H1 (cell line): Measurements from ENCODE around the gene MIOX. TPM values are rescaled to one million over a fixed set of nuclear protein-coding genes. Genes with fewer than 3 reads are reported as not detected.

Source experiments
- CTCF ChIA-PET: fragments of 300-600 bp; sonication (Branson Sonifier 250); formaldehyde crosslinking; loops from one replicate; lab custom pipeline; 2021; ENCODE audit not compliant: partially characterized antibody; lab: Charles Lee
- POLR2A ChIA-PET: fragments of 300-600 bp; sonication (Branson Sonifier 250); formaldehyde crosslinking; loops from one replicate; lab custom pipeline; 2021; ENCODE audit warnings: inconsistent platforms; ENCODE audit not compliant: partially characterized antibody; lab: Charles Lee
- DNase-seq, 2 experiments: peaks; one replicate each; pipeline versions ENCODE4 v3.0.0 to v3.0.0-alpha.2; 2010 to 2022; ENCODE audit warnings: low spot score in 2 of 2, low read depth in 1 of 2, mixed read lengths in 1 of 2
- FAIRE-seq: peaks from 2 replicates; lab custom pipeline; 2011; peaks lifted over from hg19 to GRCh38; lab: Jason Lieb, UNC
- H2AFZ ChIP-seq: 2 replicates; pipeline ENCODE4 v1.8.1; 2012; ENCODE audit warnings: low read length, inconsistent platforms
- H2AK5ac ChIP-seq: 2 replicates; pipeline ENCODE4 v1.6.1; 2013; ENCODE audit warnings: low read depth, low read length
- H2BK120ac ChIP-seq: replicated peaks from 2 replicates; pipeline ENCODE3; 2013; ENCODE audit warnings: low read depth, low read length, inconsistent platforms
- H2BK12ac ChIP-seq: 2 replicates; pipeline ENCODE4 v1.6.1; 2013; ENCODE audit warnings: low read depth, low read length
- H2BK15ac ChIP-seq: 2 replicates; pipeline ENCODE4 v1.6.1; 2013; ENCODE audit warnings: low read length
- H2BK20ac ChIP-seq: 2 replicates; pipeline ENCODE4 v1.6.1; 2013; ENCODE audit warnings: low read length
- H2BK5ac ChIP-seq: 2 replicates; pipeline ENCODE4 v1.6.1; 2013; ENCODE audit warnings: low read depth, low read length
- H3K14ac ChIP-seq: 2 replicates; pipeline ENCODE4 v1.6.1; 2013; ENCODE audit warnings: inconsistent platforms; ENCODE audit not compliant: insufficient read length
- H3K18ac ChIP-seq: 2 replicates; pipeline ENCODE4 v1.6.1; 2013; ENCODE audit warnings: low read length; ENCODE audit errors: extremely low read depth
- H3K23ac ChIP-seq: 2 replicates; pipeline ENCODE4 v1.6.1; 2013; ENCODE audit warnings: inconsistent platforms; ENCODE audit not compliant: insufficient read length
- H3K23me2 ChIP-seq: 2 replicates; pipeline ENCODE4 v1.6.1; 2013; ENCODE audit warnings: low read depth, low read length
- H3K27ac ChIP-seq: 2 replicates; pipeline ENCODE4 v1.6.1; 2011; ENCODE audit warnings: low read depth, low read length, inconsistent platforms
- H3K27me3 ChIP-seq, 4 experiments: replicated peaks in 1 of 4; 1 replicate in 1 of 4; 2 replicates in 3 of 4; pipeline versions ENCODE4 v1.6.1 to v1.8.1; 2011 to 2013; ENCODE audit warnings: low read length in 3 of 4, mild to moderate bottlenecking in 3 of 4, inconsistent platforms in 2 of 4, mixed read lengths in 2 of 4, moderate library complexity in 1 of 4; ENCODE audit not compliant: control insufficient read depth in 3 of 4, insufficient read depth in 3 of 4; ENCODE audit errors: extremely low read depth in 1 of 4
- H3K36me3 ChIP-seq, 4 experiments: 2 replicates each; pipeline versions ENCODE4 v1.6.1 to v1.8.1; 2011 to 2013; ENCODE audit warnings: mild to moderate bottlenecking in 4 of 4, low read length in 3 of 4, moderate library complexity in 2 of 4, control low read depth in 1 of 4, inconsistent platforms in 1 of 4; ENCODE audit not compliant: insufficient read depth in 4 of 4, control insufficient read depth in 2 of 4
- H3K4ac ChIP-seq: replicated peaks from 2 replicates; pipeline ENCODE3; 2013; ENCODE audit warnings: low read length, low read depth, mixed read lengths, inconsistent platforms; ENCODE audit not compliant: insufficient read length
- H3K4me1 ChIP-seq, 4 experiments: replicated peaks in 1 of 4; 1 replicate in 1 of 4; 2 replicates in 3 of 4; pipeline versions ENCODE4 v1.6.1 to v1.8.1; 2011 to 2013; ENCODE audit warnings: low read length in 3 of 4, inconsistent platforms in 2 of 4, mixed read lengths in 1 of 4; ENCODE audit not compliant: insufficient read depth in 4 of 4, control insufficient read depth in 3 of 4
- H3K4me2 ChIP-seq, 2 experiments: 2 replicates each; pipeline versions ENCODE4 v1.6.1 to v1.8.1; 2011 to 2013; ENCODE audit warnings: low read depth in 2 of 2, low read length in 2 of 2, control low read depth in 1 of 2, inconsistent platforms in 1 of 2, mild to moderate bottlenecking in 1 of 2; ENCODE audit not compliant: insufficient read depth in 1 of 2
- H3K4me3 ChIP-seq, 4 experiments: fragments of 200-600, 300-600 bp in 1 of 4; sonication (generic), shearing (Covaris generic), sonication (Bioruptor Twin) in 1 of 4; 2 replicates each; pipeline versions ENCODE4 v1.5.1 to v1.8.1; 2011 to 2016; ENCODE audit warnings: low read length in 4 of 4, low read depth in 3 of 4, control low read depth in 2 of 4, inconsistent platforms in 2 of 4, mild to moderate bottlenecking in 2 of 4, mixed read lengths in 1 of 4, moderate library complexity in 1 of 4; ENCODE audit not compliant: insufficient read depth in 2 of 4; ENCODE audit errors: extremely low read depth in 1 of 4
- H3K56ac ChIP-seq: replicated peaks from 2 replicates; pipeline ENCODE3; 2013; ENCODE audit warnings: low read depth, mild to moderate bottlenecking, mixed read lengths, low read length, inconsistent platforms; ENCODE audit not compliant: insufficient read length
- H3K79me1 ChIP-seq: 2 replicates; pipeline ENCODE4 v1.6.1; 2013; ENCODE audit warnings: low read depth, low read length, control low read depth
- H3K79me2 ChIP-seq, 2 experiments: 2 replicates each; pipeline versions ENCODE4 v1.6.1 to v1.8.1; 2012 to 2013; ENCODE audit warnings: low read length in 2 of 2, mild to moderate bottlenecking in 2 of 2, inconsistent platforms in 1 of 2; ENCODE audit not compliant: insufficient read depth in 2 of 2, control insufficient read depth in 1 of 2
- H3K9ac ChIP-seq, 4 experiments: replicated peaks in 1 of 4; 1 replicate in 1 of 4; 2 replicates in 3 of 4; pipeline versions ENCODE4 v1.6.1 to v1.8.1; 2011 to 2013; ENCODE audit warnings: low read depth in 3 of 4, low read length in 3 of 4, control low read depth in 2 of 4, mild to moderate bottlenecking in 2 of 4, moderate library complexity in 2 of 4, inconsistent platforms in 1 of 4; ENCODE audit errors: extremely low read depth in 1 of 4
- H3K9me3 ChIP-seq, 2 experiments: 2 replicates each; pipeline versions ENCODE4 v1.6.1 to v1.8.1; 2012 to 2013; ENCODE audit warnings: mild to moderate bottlenecking in 2 of 2, moderate library complexity in 2 of 2, control low read depth in 1 of 2, inconsistent platforms in 1 of 2, low read depth in 1 of 2, low read length in 1 of 2, mixed read lengths in 1 of 2; ENCODE audit not compliant: insufficient read depth in 2 of 2
- H4K20me1 ChIP-seq, 2 experiments: replicated peaks in 1 of 2; 2 replicates each; pipeline versions ENCODE3 to v1.8.1; 2011 to 2013; ENCODE audit warnings: inconsistent platforms in 2 of 2, low read length in 2 of 2, mild to moderate bottlenecking in 1 of 2; ENCODE audit not compliant: insufficient read depth in 2 of 2, control insufficient read depth in 1 of 2
- H4K5ac ChIP-seq: 2 replicates; pipeline ENCODE4 v1.6.1; 2013; ENCODE audit warnings: low read length, low read depth, mixed read lengths, inconsistent platforms; ENCODE audit not compliant: insufficient read length
- H4K8ac ChIP-seq: 2 replicates; pipeline ENCODE4 v1.8.0; 2013; ENCODE audit warnings: mild to moderate bottlenecking, moderate library complexity, low read length, inconsistent platforms; ENCODE audit not compliant: insufficient read depth; ENCODE audit errors: extremely low read depth
- H4K91ac ChIP-seq: replicated peaks from 2 replicates; pipeline ENCODE3; 2013; ENCODE audit warnings: low read length, mixed read lengths, inconsistent platforms; ENCODE audit not compliant: insufficient read length
- POU5F1 ChIP-seq: IDR thresholded peaks from 2 replicates; pipeline ENCODE4 v1.6.1; 2011; ENCODE audit warnings: low read depth, mild to moderate bottlenecking, low read length, moderate library complexity
- RAD21 ChIP-seq, 2 experiments: IDR thresholded peaks in 1 of 2; conservative IDR thresholded peaks in 1 of 2; 2 replicates each; pipeline ENCODE4 v1.6.1; 2011; ENCODE audit warnings: low read depth in 2 of 2, low read length in 2 of 2, improper control_type of control experiment in 1 of 2, inconsistent platforms in 1 of 2, mild to moderate bottlenecking in 1 of 2, moderate library complexity in 1 of 2
- WGBS, 2 experiments: shearing (Covaris generic) in 1 of 2; methylation state at CpG; one replicate each; pipeline versions ENCODE4 v1.1.6 to v1.1.7; 2013 to 2015; ENCODE audit warnings: low lambda C conversion rate in 2 of 2, mixed read lengths in 2 of 2, inconsistent platforms in 1 of 2, low coverage in 1 of 2, missing lambda C conversion rate in 1 of 2; ENCODE audit not compliant: insufficient replicate concordance in 2 of 2, insufficient coverage in 1 of 2, insufficient read length in 1 of 2; ENCODE audit errors: extremely low coverage in 1 of 2, missing lambda C conversion rate in 1 of 2; 5-methylcytosine and 5-hydroxymethylcytosine counted together
- polyA plus RNA-seq, 7 experiments: library from polyadenylated mRNA; depleted of rRNA in 3 of 7; stranded (reverse) in 5 of 7; unstranded in 2 of 7; fragments of >200 nt in 5 of 7; fragments of 200-250 nt in 2 of 7; gene quantifications; 1 replicate in 5 of 7; 2 replicates in 1 of 7; 4 replicates in 1 of 7; pipeline versions ENCODE4 v1.2.1 to v1.2.3, GENCODE V29; 2011 to 2013; ENCODE audit warnings: missing spikeins in 2 of 7, mixed read lengths in 2 of 7
- total RNA-seq: library from RNA; stranded (reverse); fragmentation: NEBNext Ultra II Directional; extraction: Animal tissue kit (Norgen Biotek cat#: 25700); gene quantifications from 2 replicates; pipeline ENCODE4 v1.2.1, GENCODE V29; 2021
- TF ChIP-seq, protein P1 (sequence below), 3 experiments: IDR thresholded peaks; 1 replicate in 2 of 3; 2 replicates in 1 of 3; pipeline versions ENCODE4 v1.5.1 to v1.6.1; 2011; ENCODE audit warnings: low read length in 3 of 3, mild to moderate bottlenecking in 3 of 3, inconsistent platforms in 2 of 3, low read depth in 1 of 3, moderate library complexity in 1 of 3; ENCODE audit not compliant: insufficient read depth in 1 of 3; ENCODE audit errors: control extremely low read depth in 1 of 3

Gene MIOX
- total and polyA plus RNA-seq, 2 of the 8 experiments (the other 6 are each of a cell fraction or from before 2014, with no cell fraction given) = 0.30 to 0.32 TPM

DNA sequence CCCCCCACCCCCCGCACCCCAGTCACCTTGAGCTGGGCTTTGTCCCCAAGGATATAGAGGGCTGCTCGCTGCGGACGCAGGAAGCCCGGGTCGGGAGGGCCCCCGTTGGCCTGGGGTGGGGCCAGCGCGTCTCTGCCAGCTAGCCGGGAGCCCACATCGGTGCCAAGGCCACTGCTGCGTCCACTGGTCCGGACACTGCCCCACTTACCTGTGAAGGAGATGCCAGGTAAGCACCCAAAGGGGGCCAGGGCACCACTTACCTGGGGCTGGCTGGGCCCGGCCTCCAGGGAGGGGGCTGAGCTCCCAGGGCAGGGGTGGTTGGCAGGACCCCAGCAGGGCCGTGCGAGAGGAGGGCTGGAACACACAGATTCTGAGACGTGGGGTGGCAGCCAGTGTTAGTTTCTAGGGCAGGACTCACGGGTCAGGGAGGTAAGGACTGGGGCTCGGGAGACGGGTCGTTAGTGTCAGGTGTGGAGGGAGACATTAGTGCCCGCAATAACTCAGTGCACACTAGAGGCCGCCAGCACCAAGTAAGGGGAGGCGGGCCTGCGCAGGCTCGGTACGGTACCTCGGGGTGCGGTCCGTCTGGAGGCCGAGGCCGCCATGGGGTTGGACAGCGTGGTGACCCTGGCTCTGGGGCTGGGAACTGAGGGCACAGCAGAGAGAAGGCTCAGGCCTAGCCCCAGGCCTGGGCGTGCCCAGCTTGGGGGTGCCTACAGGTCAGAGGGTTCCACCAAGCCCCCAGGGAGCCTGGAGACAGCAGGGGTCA, 30.0 kb upstream of the MIOX start:
- Histone ChIP-seq H3K9me3 (no peaks in the 10 kb centered on the region), H3K79me1 (no peaks in the 10 kb centered on the region), H3K4ac (no peak overlapping the region), H2BK15ac (no peak overlapping the region), H3K27ac (no peak overlapping the region), H2BK20ac (no peak overlapping the region), H3K4me3 (no peak overlapping the region), H2AK5ac (no peak overlapping the region), H3K9ac (no peak overlapping the region), H3K14ac (no peak overlapping the region), H2BK5ac (no peak overlapping the region), H3K36me3 (peaks cover 8 to 53% (median 27%) of the 10 kb centered on the region in 4 experiments), H3K79me2 (no peaks in the 10 kb centered on the region), H4K20me1 (peaks cover 13 to 14% of the 10 kb centered on the region in 2 experiments), H3K56ac (no peak overlapping the region), H3K23ac (no peak overlapping the region), H4K91ac (no peak overlapping the region), H2AFZ (no peak overlapping the region), H3K4me2 (no peak overlapping the region), H2BK120ac (no peak overlapping the region), H4K5ac (no peak overlapping the region), H4K8ac (no peak overlapping the region), H3K27me3 (no peaks in the 10 kb centered on the region; a peak in 1 of 7 replicates), H3K23me2 (no peaks in the 10 kb centered on the region), H3K18ac (no peak overlapping the region), H2BK12ac (no peak overlapping the region), H3K4me1 (no peaks in the 10 kb centered on the region)
- TF ChIP-seq, protein P1, sequence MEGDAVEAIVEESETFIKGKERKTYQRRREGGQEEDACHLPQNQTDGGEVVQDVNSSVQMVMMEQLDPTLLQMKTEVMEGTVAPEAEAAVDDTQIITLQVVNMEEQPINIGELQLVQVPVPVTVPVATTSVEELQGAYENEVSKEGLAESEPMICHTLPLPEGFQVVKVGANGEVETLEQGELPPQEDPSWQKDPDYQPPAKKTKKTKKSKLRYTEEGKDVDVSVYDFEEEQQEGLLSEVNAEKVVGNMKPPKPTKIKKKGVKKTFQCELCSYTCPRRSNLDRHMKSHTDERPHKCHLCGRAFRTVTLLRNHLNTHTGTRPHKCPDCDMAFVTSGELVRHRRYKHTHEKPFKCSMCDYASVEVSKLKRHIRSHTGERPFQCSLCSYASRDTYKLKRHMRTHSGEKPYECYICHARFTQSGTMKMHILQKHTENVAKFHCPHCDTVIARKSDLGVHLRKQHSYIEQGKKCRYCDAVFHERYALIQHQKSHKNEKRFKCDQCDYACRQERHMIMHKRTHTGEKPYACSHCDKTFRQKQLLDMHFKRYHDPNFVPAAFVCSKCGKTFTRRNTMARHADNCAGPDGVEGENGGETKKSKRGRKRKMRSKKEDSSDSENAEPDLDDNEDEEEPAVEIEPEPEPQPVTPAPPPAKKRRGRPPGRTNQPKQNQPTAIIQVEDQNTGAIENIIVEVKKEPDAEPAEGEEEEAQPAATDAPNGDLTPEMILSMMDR (IDR thresholded peaks at IDR 0.05; ENCODE audit: control extremely low read depth in 1 of 3, insufficient read depth in 1 of 3, low read depth in 1 of 3, low read length in 3 of 3) = peak; percentile 53 to 76 (median 63)
- no peak for TF ChIP-seq POU5F1
- TF ChIP-seq RAD21 (IDR thresholded peaks at IDR 0.05 in 1 of 2, conservative IDR thresholded peaks at IDR 0.05 in 1 of 2; ENCODE audit: low read depth in 2 of 2, low read length in 2 of 2) = peak; percentile 56 to 64
- no peak for FAIRE-seq
- WGBS, 2 experiments = 88% methylated on average over 31 of the region's 34 CpGs; no CpG with 5 or more reads in 1 of the 2 experiments
- CTCF ChIA-PET = interaction anchor here (0.6 to 6.0 kb wide), 13 partner anchors 13 to 586 kb away, joined by 3 to 60 read pairs (median 4); partner anchors contain the start of gene MIOX
- POLR2A ChIA-PET = interaction anchor here (0.7 to 1.7 kb wide), 4 partner anchors 12 to 28 kb away, joined by 3 to 5 read pairs (median 4); partner anchors contain the start of gene ADM2
- DNase-seq = no peak
